Umbilical cord (tissue), 2 donors: ENCODE data around the gene STXBP6. TPM values are rescaled to one million over a fixed set of nuclear protein-coding genes. Genes with fewer than 3 reads are reported as not detected.
A peak's percentile ranks its signal among the peaks of the same experiment; 100 is the strongest.
"Not testable (repeated sequence)": the region's sequence is repeated elsewhere in the genome, so short reads cannot be mapped to it uniquely, and the experiment has no call there.

Experiments
- DNase-seq: peaks from one replicate; pipeline ENCODE4 v3.0.0-alpha.2; 2015; ENCODE audit warnings: low spot score
- total RNA-seq: library from RNA; depleted of rRNA; stranded (reverse); fragments of >200 nt; gene quantifications from one replicate; pipeline ENCODE4 v1.2.3, GENCODE V29; 2014; ENCODE audit warnings: low replicate concordance; ENCODE audit not compliant: insufficient read depth

STXBP6 gene
- total RNA-seq, 1 donor from 2014 or later: 78.7 TPM

DNA sequence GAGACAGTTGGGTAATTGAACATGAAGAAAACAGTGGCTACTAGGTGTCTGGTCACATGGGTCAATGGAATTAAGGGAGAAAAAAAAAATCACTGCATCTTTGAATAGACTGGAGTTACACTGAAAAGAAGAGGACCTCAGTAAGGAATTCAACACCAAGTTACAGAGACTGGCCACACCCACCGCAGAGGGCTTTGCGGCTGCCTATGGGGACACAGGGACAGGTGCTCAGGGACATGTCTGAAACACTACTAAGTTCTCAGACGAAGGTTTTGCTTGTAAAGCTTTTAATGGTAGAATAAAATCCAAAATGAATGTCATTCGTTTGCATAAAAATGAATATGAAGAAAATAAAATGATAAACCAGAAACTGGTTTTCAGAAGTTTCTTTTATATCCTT is 93.8 kb downstream of the STXBP6 start:
- DNase-seq: no peak

GRCh38 chr14:24954700-24955037 is 95.3 kb downstream of the STXBP6 start:
- no peak for DNase-seq

- no peak for DNase-seq
Observed at GRCh38 chr14:24954037-24954699, 95.8 kb downstream of the STXBP6 start.

GRCh38 chr14:24952851-24953666 is 96.9 kb downstream of the STXBP6 start:
- DNase-seq: no peak

DNA sequence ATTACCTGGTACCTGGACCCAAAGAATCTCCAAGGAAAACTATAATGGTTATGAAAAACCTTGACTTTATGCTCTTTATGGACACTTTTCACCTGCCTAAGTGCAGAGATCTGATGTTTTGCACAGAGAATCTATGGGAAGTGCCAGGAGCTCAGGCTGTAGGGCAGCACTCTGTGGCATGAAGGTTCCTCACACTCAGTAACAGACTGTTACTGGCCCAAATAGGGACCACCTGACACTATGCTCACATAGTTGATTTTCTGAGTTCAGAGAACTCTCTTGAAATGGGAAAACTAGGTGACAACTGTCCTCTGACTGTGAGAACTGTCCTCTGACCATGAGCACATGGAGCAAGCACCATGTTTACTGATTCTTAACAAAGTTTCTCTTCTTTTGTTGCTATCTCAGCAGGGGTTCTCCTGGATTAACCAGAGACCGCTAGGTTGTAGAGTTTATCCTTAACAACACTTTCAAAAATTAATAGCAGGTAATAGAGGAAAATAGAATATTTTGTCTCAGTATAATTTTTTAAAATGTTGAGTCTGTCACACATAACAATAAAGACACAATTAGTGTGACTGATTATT is 101.6 kb downstream of the STXBP6 start:
- no peak for DNase-seq

- DNase-seq: no peak
Observed at GRCh38 chr14:24947131-24947530, 102.8 kb downstream of the STXBP6 start.

GRCh38 chr14:24944800-24945199 is 105.1 kb downstream of the STXBP6 start:
- DNase-seq: no peak

DNA sequence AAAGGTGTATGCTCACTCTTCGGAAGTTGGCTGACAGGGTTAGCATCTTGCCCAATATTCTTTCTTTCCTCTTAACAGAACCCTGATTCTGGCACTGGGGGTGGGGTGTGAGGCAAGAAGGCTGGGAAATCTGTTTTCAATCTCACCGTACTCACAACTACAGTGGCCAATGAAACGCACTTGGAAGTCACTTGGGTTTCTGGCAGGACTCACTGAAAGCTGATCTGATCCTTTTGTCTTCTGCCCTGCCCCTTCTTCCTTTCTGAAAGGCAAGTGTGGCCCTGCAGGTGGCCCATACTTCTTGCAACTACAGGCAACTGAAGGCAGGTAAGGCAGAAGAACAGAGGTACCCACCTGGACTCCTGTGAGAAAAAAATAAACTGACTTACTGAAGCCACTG is 106.9 kb downstream of the STXBP6 start:
- no peak for DNase-seq

- DNase-seq: peak; percentile 46
Observed at GRCh38 chr14:24941719-24942118, 108.2 kb downstream of the STXBP6 start.

DNA sequence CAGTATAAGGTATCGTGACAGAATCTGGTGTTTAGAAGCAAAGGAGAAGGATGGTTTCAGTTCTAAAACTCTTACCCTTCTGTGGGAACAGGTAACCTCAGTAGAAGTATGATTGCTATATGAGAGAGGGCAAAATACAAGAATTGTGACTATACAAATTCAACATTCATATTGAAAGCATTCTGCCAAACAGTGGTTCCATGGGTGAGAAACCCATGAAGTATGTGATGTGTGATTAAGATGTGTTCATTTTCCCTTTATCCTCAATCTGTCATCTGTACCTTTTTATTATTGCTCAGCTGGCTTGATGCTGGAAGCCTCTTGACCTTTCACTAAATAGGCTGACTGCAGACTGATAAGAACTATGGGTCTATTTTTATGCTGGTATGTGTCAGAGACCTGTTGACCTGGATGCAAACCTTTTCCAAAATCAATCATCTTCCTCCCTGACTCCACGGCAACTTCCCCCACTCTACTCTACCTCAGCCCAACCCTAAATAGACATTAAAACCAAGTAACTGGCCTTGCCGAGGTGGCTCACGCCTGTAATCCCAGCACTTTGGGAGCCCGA is 109.6 kb downstream of the STXBP6 start:
- no peak for DNase-seq

- DNase-seq: no peak
Observed at GRCh38 chr14:24938593-24938992, 111.4 kb downstream of the STXBP6 start.

GRCh38 chr14:24937300-24937699 is 112.6 kb downstream of the STXBP6 start:
- no peak for DNase-seq

DNA sequence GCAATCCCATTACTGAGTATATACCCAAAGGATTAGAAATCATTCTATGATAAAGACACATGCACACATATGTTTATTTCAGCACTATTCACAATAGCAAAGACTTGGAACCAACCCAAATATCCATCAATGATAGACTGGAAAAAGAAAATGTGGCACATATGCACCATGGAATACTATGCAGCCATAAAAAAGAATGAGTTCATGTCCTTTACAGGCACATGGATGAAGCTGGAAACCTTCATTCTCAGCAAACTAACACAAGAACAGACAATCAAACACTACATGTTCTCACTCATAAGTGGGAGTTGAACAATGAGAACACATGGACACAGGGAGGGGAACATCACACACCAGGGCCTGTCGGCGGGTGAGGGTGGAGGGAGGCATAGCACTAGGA is 113.2 kb downstream of the STXBP6 start:
- DNase-seq: not testable (repeated sequence)

GRCh38 chr14:24935796-24936195 is 114.2 kb downstream of the STXBP6 start:
- no peak for DNase-seq

- no peak for DNase-seq
Observed at GRCh38 chr14:24928386-24928900, 121.5 kb downstream of the STXBP6 start.

DNA sequence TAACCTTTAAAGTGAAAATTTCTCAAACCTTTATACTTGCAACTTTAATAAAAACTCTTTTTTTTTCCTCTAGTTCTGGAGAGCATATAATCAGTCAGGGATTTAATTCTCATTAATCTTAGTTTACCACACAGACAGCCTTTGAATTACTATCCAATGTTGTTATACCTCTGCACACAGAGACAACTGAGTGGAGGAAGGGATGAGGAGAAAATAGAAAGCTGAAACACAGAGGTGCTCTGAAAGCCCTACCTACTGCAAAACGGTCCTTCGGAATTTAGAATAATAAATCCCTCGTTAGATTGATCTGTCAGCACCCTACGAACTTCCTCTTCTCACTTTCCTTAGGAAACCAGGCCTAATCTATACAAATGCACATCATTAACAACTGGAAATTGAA is 122.1 kb downstream of the STXBP6 start:
- no peak for DNase-seq

DNA sequence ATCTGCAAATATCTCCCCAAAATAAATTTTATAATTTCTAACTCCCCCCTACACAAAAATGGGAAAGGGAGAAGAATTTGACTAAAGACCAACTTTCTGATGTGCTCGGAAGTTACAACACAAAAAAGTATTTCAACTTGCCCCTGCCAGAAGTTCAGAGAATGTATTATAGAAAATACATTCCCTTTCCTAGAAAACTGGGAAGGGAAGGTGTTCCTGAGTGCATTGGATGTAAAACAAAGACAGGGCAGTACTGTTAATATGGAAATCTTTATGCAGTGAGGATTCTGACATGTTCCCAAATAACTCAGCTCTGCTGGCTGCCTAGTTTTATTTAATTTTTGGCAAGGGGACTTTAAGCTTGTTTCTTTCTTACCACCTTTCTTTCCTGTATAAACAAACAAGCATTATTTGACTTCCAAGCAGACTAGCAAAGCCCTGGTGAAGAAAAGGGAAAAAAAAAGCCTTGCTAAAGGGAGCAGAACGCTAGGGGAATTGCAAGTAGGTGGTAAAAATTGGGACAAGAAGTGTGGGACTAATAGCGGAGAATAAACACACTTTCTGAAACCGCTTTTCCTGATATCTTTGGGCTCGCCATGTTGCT is 124.1 kb downstream of the STXBP6 start:
- no peak for DNase-seq

DNA sequence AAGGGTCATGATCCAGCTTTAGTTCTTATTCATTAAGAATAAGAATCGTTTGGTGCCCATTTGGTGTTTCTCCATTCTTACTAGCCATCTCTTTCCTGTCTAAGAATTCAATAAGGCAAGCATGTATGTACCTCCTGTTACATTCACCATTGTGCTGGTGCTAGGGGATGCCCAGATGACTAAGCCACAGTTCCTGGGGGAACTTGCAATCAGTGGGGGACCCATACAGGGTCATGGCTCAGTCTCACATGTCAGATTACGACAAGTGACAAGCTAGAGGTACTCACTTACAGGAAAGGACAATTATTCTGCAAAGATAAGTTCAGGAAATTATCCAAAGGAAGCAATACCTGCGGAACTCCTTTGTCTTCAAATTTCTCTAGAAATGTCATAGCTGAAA is 125.4 kb downstream of the STXBP6 start:
- DNase-seq: no peak

DNA sequence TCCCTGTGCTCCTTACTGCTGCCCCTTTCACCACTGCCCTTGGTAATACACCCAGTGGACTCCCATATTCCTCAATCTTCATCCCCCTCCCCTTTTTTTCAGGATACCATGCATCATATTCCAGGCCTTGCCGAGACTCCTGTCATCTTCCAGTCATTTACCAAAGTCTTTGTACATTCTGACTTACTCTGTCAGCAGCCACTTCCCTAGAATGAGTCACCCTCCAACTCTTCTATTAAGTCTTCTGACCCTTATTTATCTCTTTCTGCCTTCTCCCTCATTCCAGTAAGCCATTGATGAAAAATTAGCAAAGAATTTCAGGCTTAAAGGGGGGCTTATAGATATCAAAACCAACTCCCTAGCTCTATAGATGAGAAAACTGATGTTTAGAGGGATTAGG is 128.0 kb downstream of the STXBP6 start:
- DNase-seq: no peak

- DNase-seq: no peak
Observed at GRCh38 chr14:24920265-24921075, 129.5 kb downstream of the STXBP6 start.

- DNase-seq: no peak
Observed at GRCh38 chr14:24918822-24919221, 131.1 kb downstream of the STXBP6 start.
